DOHH2 (cell line): ENCODE results near the gene PTF1A.

Source experiments
- EZH2phosphoT487 ChIP-seq: fragments of 200-600 bp; sonication (generic); IDR thresholded peaks from 2 replicates; pipeline ENCODE4 v1.6.1; 2017; ENCODE audit warnings: borderline replicate concordance, mild to moderate bottlenecking, antibody characterized with exemption, low read length, moderate library complexity, mixed read lengths
- TF ChIP-seq, protein P1 (sequence below): fragments of 200-600 bp; sonication (generic); IDR thresholded peaks from one replicate; pipeline ENCODE4 v1.5.1; 2014; ENCODE audit warnings: antibody characterized with exemption, mild to moderate bottlenecking, low read depth, low read length; ENCODE audit not compliant: poor library complexity, severe bottlenecking

DNA sequence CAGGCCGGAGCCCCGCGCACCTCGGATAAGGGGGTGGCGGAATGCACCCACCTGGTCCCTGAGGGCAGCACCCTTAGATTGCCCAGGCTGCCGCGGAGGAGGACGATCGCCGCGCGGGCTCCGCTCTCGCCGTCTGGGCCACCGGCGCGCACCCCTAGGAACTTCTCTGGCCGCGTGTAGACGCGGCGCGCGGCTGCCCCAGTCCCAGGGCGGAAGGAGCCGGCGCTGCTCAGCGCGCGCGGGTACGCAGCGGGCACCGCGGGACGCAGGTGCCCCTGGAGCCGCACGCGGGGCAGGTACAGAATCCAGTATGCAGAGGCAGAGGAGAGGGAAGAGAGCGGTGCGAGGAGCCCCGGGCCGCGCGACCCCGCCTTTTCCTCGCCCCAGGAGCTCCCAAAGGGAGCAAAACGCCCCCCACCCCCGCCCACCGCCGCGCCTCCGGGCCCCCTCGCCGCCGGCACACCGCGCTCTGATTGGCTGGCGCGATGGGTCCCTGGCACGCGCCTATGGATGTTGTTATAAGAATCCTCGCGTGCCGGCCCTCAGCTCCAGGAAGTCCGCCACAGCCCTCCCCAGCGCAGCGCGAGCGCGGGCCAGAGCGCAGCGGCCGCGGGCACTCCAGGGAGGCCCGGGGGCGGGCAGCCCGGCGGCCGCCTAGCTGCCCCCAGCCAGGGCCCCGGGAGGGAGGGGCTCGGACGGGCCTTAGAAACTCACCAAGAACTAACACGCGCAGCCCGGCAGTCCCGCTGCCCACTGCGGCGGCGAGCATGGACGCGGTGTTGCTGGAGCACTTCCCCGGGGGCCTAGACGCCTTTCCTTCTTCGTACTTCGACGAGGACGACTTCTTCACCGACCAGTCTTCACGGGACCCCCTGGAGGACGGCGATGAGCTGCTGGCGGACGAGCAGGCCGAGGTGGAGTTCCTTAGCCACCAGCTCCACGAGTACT is at the start of gene PTF1A:
- TF ChIP-seq, protein P1, sequence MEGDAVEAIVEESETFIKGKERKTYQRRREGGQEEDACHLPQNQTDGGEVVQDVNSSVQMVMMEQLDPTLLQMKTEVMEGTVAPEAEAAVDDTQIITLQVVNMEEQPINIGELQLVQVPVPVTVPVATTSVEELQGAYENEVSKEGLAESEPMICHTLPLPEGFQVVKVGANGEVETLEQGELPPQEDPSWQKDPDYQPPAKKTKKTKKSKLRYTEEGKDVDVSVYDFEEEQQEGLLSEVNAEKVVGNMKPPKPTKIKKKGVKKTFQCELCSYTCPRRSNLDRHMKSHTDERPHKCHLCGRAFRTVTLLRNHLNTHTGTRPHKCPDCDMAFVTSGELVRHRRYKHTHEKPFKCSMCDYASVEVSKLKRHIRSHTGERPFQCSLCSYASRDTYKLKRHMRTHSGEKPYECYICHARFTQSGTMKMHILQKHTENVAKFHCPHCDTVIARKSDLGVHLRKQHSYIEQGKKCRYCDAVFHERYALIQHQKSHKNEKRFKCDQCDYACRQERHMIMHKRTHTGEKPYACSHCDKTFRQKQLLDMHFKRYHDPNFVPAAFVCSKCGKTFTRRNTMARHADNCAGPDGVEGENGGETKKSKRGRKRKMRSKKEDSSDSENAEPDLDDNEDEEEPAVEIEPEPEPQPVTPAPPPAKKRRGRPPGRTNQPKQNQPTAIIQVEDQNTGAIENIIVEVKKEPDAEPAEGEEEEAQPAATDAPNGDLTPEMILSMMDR: no peak
- TF ChIP-seq EZH2phosphoT487: no peak
